AG09309 (cell line): ENCODE measurements around the gene TCF23.
"Not testable (repeated sequence)": the region's sequence is repeated elsewhere in the genome, so short reads cannot be mapped to it uniquely, and the experiment has no call there.

Source experiments
- DNase-seq: peaks from one replicate; pipeline ENCODE4 v3.0.0-alpha.2; 2010; ENCODE audit warnings: low read depth
- H3K4me3 ChIP-seq: 2 replicates; pipeline ENCODE4 v1.5.1; 2011; ENCODE audit warnings: mild to moderate bottlenecking, low read depth, low read length, moderate library complexity; ENCODE audit not compliant: control insufficient read depth
- CTCF ChIP-seq: IDR thresholded peaks from 2 replicates; pipeline ENCODE4 v1.5.1; 2011; ENCODE audit warnings: mild to moderate bottlenecking, low read depth, low read length, inconsistent platforms; ENCODE audit not compliant: insufficient read depth, control insufficient read depth; ENCODE audit errors: missing control alignments

Gene TCF23

GRCh38 chr2:27191070-27191829 lies 42.4 kb downstream of the TCF23 start:
- peak; percentile 68 for TF ChIP-seq CTCF
- no peak for DNase-seq
- H3K4me3 ChIP-seq: no peak overlapping the region

- no peak for TF ChIP-seq CTCF
- H3K4me3 ChIP-seq: no peak overlapping the region
- DNase-seq: no peak
These were observed 45.9 kb downstream of the TCF23 start for GRCh38 chr2:27194538-27195354.

DNA sequence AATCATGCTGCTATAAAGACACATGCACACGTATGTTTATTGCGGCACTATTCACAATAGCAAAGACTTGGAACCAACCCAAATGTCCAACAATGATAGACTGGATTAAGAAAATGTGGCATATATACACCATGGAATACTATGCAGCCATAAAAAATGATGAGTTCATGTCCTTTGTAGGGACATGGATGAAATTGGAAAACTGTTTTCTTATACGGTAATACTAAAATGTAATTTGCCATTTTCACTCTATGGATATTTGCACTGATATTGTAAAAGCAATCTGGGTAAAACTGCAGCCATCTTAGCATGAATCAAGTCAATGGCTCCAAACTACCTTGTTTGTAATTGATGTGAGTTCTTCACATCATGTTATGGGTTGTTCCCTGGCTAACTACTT lies 47.0 kb downstream of the TCF23 start:
- not testable (repeated sequence) for DNase-seq, H3K4me3 ChIP-seq

DNA sequence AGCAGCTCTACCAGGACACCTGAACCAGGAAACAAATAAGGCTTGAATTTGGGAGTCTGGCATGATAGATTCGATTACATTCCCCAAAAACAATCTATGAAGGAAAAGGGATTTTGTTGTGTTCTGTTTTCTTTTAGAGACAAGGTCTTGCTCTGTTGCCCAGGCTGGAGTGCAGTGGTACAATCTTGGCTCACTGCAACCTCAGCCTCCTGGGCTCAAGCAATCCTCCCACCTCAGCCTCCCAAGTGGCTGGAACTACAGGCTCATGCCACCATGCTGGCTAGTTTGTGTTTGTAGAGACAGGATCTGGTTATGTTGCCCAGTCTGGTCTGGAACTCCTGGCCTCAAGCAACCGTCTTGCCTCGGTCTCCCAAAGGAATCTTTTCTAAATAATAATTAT lies 49.3 kb downstream of the TCF23 start:
- not testable (repeated sequence) for H3K4me3 ChIP-seq, DNase-seq

- TF ChIP-seq CTCF: no peak
- DNase-seq: no peak
- H3K4me3 ChIP-seq: no peak overlapping the region
These were observed 49.8 kb downstream of the TCF23 start for GRCh38 chr2:27198627-27199026.

- no peak overlapping the region for H3K4me3 ChIP-seq
- DNase-seq: no peak
- TF ChIP-seq CTCF: no peak
These were observed 50.4 kb downstream of the TCF23 start for GRCh38 chr2:27199241-27199640.

GRCh38 chr2:27201675-27202074 lies 52.9 kb downstream of the TCF23 start:
- no peak for TF ChIP-seq CTCF
- no peak for DNase-seq
- no peak overlapping the region for H3K4me3 ChIP-seq

DNA sequence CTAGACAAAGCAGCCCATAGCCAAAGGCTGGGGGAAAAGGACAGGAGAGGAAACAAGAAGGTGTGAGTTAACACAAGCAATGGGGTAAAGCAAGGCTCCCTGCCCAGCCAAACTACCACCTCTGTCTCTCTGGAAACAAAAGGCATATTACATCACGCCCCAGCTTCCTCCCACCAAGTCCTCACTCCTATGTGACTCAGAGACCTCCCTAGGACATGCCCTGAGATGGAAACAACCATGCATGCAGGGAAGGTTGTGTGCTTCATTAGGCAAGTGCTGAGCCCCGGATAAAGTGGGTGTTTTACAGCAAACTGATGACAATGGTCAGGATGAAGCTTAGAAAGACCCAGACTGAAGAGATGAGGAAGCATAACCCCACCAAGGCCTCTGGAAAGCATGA lies 54.0 kb downstream of the TCF23 start:
- no peak for DNase-seq
- no peak for TF ChIP-seq CTCF
- no peak overlapping the region for H3K4me3 ChIP-seq
